Lower leg skin (tissue), 3 donors: ENCODE results near the gene FAM53B.

Source experiments
- POLR2A ChIP-seq, 2 donors: fragments of 450-650 bp; IDR thresholded peaks; one replicate each; pipeline ENCODE4 v1.6.1; 2016 to 2017; ENCODE audit warnings: antibody characterized with exemption in 2 of 2, mild to moderate bottlenecking in 1 of 2, moderate library complexity in 1 of 2
- TF ChIP-seq, protein P1 (sequence below), 3 donors: fragments of 450-650 bp; IDR thresholded peaks; one replicate each; pipeline ENCODE4 v1.5.1; 2016; ENCODE audit warnings: antibody characterized with exemption in 3 of 3, mild to moderate bottlenecking in 3 of 3, moderate library complexity in 2 of 3

DNA sequence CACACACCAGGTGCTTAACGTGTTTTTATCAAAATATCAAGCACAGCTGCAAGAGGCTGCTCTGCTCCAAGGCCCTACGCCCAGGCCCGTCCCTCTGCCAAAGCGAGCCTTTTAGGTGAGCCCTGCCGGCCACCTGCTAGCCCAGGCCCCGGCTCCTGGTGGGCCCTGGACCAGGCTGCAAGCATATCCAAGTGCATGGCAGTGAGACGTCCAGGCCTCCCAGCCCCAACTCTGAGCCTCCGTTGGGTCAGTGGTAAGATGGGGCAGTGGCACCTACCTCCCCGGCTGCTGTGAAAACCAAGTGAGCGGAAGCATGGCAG, 146.4 kb downstream of the FAM53B start:
- TF ChIP-seq, protein P1, sequence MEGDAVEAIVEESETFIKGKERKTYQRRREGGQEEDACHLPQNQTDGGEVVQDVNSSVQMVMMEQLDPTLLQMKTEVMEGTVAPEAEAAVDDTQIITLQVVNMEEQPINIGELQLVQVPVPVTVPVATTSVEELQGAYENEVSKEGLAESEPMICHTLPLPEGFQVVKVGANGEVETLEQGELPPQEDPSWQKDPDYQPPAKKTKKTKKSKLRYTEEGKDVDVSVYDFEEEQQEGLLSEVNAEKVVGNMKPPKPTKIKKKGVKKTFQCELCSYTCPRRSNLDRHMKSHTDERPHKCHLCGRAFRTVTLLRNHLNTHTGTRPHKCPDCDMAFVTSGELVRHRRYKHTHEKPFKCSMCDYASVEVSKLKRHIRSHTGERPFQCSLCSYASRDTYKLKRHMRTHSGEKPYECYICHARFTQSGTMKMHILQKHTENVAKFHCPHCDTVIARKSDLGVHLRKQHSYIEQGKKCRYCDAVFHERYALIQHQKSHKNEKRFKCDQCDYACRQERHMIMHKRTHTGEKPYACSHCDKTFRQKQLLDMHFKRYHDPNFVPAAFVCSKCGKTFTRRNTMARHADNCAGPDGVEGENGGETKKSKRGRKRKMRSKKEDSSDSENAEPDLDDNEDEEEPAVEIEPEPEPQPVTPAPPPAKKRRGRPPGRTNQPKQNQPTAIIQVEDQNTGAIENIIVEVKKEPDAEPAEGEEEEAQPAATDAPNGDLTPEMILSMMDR (IDR thresholded peaks at IDR 0.05): no peak
- no peak for TF ChIP-seq POLR2A (IDR thresholded peaks at IDR 0.05)
